Measurements from ENCODE around the gene COPB2.

DNA sequence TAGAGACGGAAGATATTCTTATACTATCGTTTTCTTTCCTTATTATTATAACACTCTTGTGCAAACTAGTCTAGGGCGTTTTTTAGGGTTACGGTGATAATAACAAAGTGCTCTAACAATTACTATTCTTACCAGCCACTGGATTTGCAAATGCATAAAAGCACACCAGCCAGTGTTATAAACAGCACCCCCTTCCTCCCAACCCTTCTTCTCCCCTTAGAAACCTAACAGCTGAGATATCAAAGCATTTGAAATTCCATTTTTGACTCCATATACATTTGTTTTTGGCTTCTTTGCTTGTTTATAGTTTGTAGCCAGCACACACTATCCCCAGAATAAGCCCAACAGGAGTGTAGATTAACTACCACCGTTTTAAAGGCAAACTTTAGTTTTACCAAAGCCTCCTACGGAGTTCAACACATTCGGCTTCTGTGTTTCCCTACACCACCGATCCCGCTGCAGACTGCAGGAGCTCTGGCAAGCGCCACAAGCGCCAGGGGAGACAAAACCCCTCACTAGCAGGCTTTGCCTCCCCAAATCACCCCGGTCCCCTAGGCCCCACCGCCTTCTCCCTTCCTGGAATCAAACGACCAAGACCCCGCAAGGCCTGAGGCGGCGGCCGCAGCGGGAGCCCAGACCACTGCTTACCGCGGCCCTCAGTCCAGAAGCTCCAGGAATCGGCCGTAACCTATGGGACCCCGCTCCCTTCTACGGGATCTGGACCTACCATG, 461 bp downstream of the COPB2 start:
- TF ChIP-seq CTCF (conservative IDR thresholded peaks at IDR 0.05; ENCODE audit: low read length) (no peak), EZH2phosphoT487 (IDR thresholded peaks at IDR 0.05; ENCODE audit: borderline replicate concordance) (no peak)

All from Loucy (cell line).